Mesodermal cell (in vitro differentiated cells): ENCODE measurements around the gene SH3PXD2B.
"Not testable (repeated sequence)": the region's sequence is repeated elsewhere in the genome, so short reads cannot be mapped to it uniquely, and the experiment has no call there.

Experiments
- H3K27ac ChIP-seq: 2 replicates; pipeline ENCODE4 v1.7.0; 2013; ENCODE audit warnings: mild to moderate bottlenecking, low read depth, low read length, moderate library complexity; ENCODE audit not compliant: severe bottlenecking
- H3K36me3 ChIP-seq: 2 replicates; pipeline ENCODE4 v1.7.1; 2013; ENCODE audit warnings: mild to moderate bottlenecking, low read length, moderate library complexity; ENCODE audit not compliant: control insufficient read depth, insufficient read depth
- H3K4me1 ChIP-seq: one replicate; pipeline ENCODE4 v1.7.1; 2013; ENCODE audit warnings: mild to moderate bottlenecking, low read length; ENCODE audit not compliant: insufficient read depth, control insufficient read depth, poor library complexity, severe bottlenecking
- H3K4me3 ChIP-seq: 2 replicates; pipeline ENCODE4 v1.7.0; 2013; ENCODE audit warnings: low read length, control low read depth, mild to moderate bottlenecking; ENCODE audit not compliant: insufficient read depth, poor library complexity, severe bottlenecking; ENCODE audit errors: extremely low read depth
- H3K9me3 ChIP-seq: 2 replicates; pipeline ENCODE4 v1.7.1; 2013; ENCODE audit warnings: mild to moderate bottlenecking, low read length, moderate library complexity; ENCODE audit not compliant: control insufficient read depth
- WGBS, 2 experiments: methylation state at CpG; one replicate each; pipeline ENCODE4 v1.1.5; 2013; ENCODE audit warnings: missing lambda C conversion rate in 2 of 2; ENCODE audit not compliant: insufficient coverage in 2 of 2; 5-methylcytosine and 5-hydroxymethylcytosine counted together

SH3PXD2B gene

DNA sequence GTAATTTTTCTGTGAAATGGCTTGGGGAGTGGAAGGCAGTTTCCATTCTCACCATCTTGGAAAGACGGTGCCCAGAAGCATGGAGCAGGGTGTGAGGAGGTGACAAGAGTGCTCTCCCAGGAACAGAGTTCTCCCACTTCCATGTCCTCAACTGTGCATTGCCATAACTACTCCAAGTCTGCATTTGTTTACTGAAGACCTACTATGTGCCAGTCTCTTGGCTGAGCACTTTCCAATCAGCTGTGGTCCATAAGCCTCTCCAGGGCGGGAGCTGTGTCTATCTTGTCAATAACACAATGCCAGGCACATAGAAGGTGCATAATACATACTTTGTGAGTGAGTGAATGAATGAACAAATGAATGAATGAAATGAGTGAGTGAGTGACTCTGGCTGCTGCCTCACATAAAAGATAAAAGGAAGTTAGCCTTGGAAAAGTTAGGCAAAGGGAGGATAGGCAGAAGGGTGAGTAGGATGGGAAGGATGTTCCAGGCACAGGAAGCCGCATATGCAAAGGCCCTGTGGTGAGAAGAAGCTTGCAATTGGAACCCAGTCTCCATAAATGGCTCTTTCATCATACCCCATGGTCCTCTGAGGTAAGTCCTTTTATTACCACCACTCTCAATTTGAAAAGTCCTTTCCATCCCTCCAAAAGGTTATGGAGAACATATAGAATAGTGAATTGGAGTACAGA is 31.3 kb upstream of the SH3PXD2B start:
- Histone ChIP-seq H3K4me1 (no peaks in the 10 kb centered on the region), H3K36me3 (no peaks in the 10 kb centered on the region), H3K4me3 (no peak overlapping the region), H3K27ac (no peak overlapping the region), H3K9me3 (no peaks in the 10 kb centered on the region)
- 88 to 100% methylated on average over 2 to 3 of the region's 3 CpGs for WGBS, 2 experiments

GRCh38 chr5:172484664-172485063 is 30.3 kb upstream of the SH3PXD2B start:
- no peak overlapping the region for H3K4me3 ChIP-seq
- 90 to 100% methylated on average over 3 to 9 of the region's 9 CpGs for WGBS, 2 experiments

DNA sequence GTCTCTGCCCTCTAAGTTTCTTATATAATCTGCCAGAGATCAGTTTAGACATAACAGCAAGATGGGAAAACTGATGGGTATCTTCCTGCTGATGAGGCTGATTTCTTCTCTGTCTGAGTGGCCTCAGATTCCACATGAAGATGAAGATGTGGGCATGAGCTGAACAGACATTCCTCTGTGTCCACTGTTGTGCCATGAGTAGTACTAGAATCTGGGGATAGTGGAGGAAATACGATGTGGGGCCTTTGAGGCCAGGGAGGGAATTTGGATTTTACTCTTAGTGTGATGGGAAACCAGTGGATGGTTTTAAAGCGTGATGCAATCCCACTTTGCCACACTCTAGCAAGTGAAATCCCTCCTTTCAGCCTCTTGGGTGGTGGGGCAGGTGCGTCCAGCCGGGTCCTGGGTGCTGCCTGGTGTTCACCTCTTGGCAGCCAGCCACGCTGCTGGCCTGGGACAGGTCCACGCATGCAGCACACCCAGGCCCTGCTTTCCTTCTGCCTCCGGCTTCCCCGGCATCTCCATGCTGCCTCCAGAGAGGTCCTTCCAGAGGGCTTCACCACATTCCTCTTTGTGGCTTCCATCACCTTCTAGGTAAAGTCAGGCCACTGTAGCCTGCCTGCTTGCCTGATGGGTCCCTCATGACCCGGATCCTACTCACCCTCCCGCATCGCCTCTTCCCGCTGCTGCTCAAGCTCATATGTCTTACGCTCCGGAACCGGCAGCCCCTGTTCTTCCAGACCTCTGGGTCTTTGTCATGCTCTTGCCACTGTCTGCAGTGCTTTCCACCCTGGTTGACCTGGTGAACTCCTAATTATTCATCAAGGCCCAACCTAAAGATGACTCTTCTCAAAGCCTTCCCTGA is 28.1 kb upstream of the SH3PXD2B start:
- no peaks in the 10 kb centered on the region for H3K9me3 ChIP-seq
- H3K27ac ChIP-seq, result no peak overlapping the region
- WGBS, 2 experiments, result 91 to 98% methylated on average over 12 to 15 of the region's 15 CpGs
- no peaks in the 10 kb centered on the region for H3K4me1 ChIP-seq
- no peaks in the 10 kb centered on the region for H3K36me3 ChIP-seq
- no peak overlapping the region for H3K4me3 ChIP-seq

More at GRCh38 chr5:172484664-172485063, 30.3 kb upstream of the SH3PXD2B start:
- no peaks in the 10 kb centered on the region for H3K4me1 ChIP-seq
- no peaks in the 10 kb centered on the region for H3K36me3 ChIP-seq
- H3K9me3 ChIP-seq, result no peaks in the 10 kb centered on the region
- H3K27ac ChIP-seq, result no peak overlapping the region

DNA sequence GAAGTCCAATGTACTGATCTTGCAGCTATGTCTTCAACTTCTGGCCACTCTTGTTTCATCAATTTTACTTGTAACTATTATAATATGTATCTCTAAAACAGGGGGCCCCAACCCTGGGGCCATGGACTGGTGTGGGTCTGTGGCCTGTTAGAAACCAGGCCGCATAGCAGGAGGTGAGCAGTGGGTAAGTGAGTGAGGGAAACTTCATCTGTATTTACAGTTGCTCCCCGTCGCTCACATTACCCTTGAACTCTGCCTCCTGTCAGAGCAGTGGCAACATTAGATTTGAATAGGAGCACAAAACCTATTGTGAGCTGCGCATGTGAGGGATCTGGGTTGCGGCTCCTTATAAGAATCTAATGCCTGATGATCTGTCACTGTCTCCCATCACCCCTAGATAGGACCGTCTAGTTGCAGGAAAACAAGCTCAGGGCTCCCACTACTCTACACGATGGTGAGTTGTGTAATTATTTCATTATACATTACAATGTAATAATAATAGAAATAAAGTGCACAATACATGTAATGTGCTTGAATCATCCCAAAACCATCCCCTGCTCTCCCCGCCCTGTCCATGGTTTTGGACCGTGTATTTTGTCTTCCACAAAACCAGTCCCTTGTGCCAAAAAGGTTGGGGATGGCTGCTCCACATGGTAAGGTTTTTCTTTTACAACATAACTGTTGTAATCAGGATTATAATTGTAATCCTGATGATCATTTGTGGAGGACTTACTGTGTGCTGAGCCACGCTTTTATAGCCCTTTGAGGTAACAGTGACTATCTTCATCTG is 26.9 kb upstream of the SH3PXD2B start:
- no peaks in the 10 kb centered on the region for H3K9me3 ChIP-seq
- no peaks in the 10 kb centered on the region for H3K4me1 ChIP-seq
- no peaks in the 10 kb centered on the region for H3K36me3 ChIP-seq
- no peak overlapping the region for H3K4me3 ChIP-seq
- 94 to 96% methylated on average over 2 to 6 of the region's 10 CpGs for WGBS, 2 experiments
- H3K27ac ChIP-seq, result no peak overlapping the region

DNA sequence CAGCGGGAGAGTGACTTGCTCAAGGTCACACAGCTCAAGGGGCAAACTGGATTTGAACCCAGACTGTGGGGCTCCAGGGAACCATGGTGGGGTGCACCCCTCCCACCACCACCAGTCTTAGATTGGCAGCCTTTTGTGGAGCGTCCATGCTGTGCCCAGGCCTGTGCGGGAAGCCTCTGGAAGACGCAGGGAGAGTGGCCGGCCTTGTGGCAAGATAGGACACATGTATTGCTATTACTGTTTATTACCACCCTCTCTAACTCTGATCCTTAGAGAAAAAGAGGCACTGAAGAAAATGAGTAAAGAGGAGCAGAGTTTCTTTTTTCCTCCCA is 25.4 kb upstream of the SH3PXD2B start:
- no peak overlapping the region for H3K4me3 ChIP-seq
- H3K4me1 ChIP-seq, result no peaks in the 10 kb centered on the region
- no peaks in the 10 kb centered on the region for H3K9me3 ChIP-seq
- H3K36me3 ChIP-seq, result no peaks in the 10 kb centered on the region
- H3K27ac ChIP-seq, result no peak overlapping the region
- 80 to 100% methylated on average over 1 of the region's 5 CpGs for WGBS, 2 experiments

GRCh38 chr5:172479034-172479783 is 24.9 kb upstream of the SH3PXD2B start:
- Histone ChIP-seq H3K9me3 (no peaks in the 10 kb centered on the region), H3K27ac (no peak overlapping the region), H3K4me1 (no peaks in the 10 kb centered on the region), H3K4me3 (no peak overlapping the region), H3K36me3 (no peaks in the 10 kb centered on the region)
- WGBS, 2 experiments, result 50 to 60% methylated on average over 5 to 19 of the region's 21 CpGs

DNA sequence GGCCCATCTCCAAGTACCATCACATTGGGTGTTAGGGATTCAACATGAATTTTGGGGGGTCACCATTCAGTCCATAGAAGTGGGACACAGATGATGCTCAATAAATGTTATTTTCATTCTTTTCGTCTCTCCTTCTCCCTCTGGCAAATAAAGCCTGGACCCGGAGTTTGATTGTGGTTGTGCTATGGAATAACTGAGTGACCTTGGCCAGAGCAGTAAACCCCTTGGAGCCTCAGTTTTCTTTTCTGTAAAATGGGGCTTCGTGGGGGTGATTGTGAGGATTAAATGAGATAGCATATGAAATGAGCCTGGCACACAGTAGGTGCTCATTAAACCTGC is 24.3 kb upstream of the SH3PXD2B start:
- WGBS, 2 experiments, result no CpG with 5 or more reads among the region's 3 CpGs
- not testable (repeated sequence) for H3K27ac ChIP-seq, H3K4me3 ChIP-seq, H3K36me3 ChIP-seq, H3K9me3 ChIP-seq, H3K4me1 ChIP-seq

DNA sequence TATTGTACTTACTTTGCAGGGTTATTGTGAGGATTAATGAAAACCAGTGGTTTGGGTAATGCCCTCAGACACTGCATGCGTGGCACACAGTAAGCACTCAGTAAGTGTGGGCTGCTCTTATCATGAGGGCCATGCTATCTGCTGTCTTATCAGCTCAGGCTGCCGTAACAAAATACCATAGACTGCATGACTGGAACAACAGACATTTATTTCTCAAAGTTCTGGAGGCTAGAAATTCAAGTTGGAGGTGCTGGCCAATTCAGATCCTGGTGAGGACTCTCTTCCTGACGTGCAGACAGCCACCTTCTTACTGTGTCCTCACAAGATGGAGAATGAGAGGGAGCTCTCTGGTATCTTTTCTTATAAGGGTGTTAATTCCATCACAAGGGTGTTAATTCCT is 23.9 kb upstream of the SH3PXD2B start:
- Histone ChIP-seq H3K36me3 (no peaks in the 10 kb centered on the region), H3K4me3 (no peak overlapping the region), H3K4me1 (no peaks in the 10 kb centered on the region), H3K27ac (no peak overlapping the region), H3K9me3 (no peaks in the 10 kb centered on the region)
- 76 to 88% methylated on average over 1 to 2 of the region's 3 CpGs for WGBS, 2 experiments

DNA sequence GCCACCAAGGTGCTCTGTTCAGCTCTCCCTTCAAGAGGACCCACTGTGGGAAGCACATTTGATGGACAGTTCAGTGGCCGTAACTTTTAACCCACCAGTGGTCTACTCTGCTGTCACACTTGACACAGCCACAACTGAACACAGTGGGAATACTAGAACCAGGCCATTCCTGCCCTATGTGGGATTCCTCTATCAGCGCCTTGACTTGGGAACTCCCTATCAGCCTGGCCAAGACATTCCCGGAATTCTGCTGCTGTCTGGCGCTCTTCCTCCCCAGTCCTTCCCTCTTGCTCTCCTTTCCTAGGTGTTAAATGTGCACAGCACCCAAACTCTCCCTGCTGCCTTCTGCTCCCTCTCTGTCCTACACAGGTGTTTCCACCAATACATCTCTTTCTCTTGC is 23.1 kb upstream of the SH3PXD2B start:
- H3K9me3 ChIP-seq, result no peaks in the 10 kb centered on the region
- WGBS, 2 experiments, result 72 to 79% methylated on average over 4 of the region's 4 CpGs
- H3K27ac ChIP-seq, result no peak overlapping the region
- H3K4me3 ChIP-seq, result no peak overlapping the region
- H3K36me3 ChIP-seq, result no peaks in the 10 kb centered on the region
- H3K4me1 ChIP-seq, result no peaks in the 10 kb centered on the region

DNA sequence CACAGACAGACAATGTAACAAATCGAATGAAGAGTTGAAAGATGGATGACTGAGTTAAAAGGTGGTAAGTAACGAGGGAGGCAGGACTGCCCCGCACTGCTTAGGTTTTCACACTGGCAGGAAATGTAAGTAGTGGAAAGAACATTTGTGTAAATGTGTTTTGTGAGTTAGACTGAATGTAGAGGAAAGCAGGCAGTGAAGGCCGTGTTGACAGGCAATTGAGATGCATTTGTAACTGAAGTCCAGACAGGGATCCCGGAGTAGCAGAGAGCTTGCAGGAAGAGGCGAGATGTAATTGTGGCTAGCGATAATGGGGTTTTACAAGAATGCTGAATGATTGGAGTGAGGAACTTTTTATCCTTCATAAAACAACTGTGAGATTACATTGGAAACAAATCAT is 20.0 kb upstream of the SH3PXD2B start:
- Histone ChIP-seq H3K9me3 (no peaks in the 10 kb centered on the region), H3K27ac (no peak overlapping the region), H3K4me3 (no peak overlapping the region), H3K4me1 (no peaks in the 10 kb centered on the region), H3K36me3 (no peaks in the 10 kb centered on the region)
- 81 to 90% methylated on average over 4 to 6 of the region's 7 CpGs for WGBS, 2 experiments
